Measurements from ENCODE around the gene MEGF9.

Gene MEGF9

DNA sequence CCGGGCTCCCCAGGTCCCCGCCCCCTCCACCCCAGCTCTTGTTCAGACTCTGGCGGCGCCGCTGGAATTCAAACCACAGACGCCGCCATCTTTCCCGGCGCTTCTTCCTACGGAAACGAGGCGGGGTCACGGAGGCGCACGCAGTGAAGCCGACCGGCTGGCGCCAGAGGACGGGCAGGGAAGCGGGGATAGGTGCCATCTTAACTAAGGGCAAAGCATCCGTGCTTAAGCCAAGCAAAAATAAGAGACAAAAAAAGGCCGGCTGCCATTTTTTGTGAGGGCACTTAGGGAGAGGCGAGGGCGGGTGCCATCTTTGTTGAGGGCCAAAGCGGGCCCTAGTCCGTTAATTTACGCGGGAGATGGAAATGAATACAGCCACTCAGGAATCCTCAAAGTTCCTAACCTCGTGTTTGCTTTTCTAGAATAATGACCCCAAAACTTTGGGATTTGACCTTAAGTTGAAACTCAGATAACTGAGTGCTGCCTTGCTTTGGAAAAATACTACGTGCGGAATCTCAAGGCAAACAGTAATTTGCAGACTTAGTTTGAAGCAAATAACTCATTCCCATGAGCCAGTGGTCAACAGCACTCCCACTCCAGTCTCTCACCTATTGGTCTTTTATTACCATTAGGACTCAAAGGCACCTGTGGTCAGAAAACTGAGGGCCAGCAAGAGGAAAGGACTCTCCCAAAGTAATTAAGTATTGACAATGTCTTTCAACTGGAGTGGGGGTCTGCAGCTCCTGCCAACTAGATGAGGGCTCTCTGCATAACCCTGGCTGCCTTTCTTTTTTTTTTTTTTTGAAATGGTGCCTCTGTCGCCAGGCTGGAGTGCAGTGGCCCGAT lies 134.0 kb downstream of the MEGF9 start, which contains the start of gene CDK5RAP2:
Gene CDK5RAP2 (minus strand): TSS at position 117 of the 846 bp plus-strand sequence. CDS start 189 bp downstream, outside the sequence.
- Histone ChIP-seq H3K79me2 (ENCODE audit: insufficient read depth, low read depth) (peaks cover 58% of the 10 kb centered on the region), H3K36me3 (ENCODE audit: insufficient read depth) (no peaks in the 10 kb centered on the region), H3K9ac (peak within 1 kb of the TSS; percentile 94), H2AFZ (ENCODE audit: low read depth) (peak within 1 kb of the TSS; percentile 96), H3K27ac (peak within 1 kb of the TSS; percentile 89), H4K20me1 (ENCODE audit: insufficient read depth) (no peaks in the 10 kb centered on the region), H3K4me2 (peak within 1 kb of the TSS; percentile 99), H3K4me1 (ENCODE audit: low read depth, poor library complexity, severe bottlenecking) (peaks cover 90% of the 10 kb centered on the region), H3K27me3 (ENCODE audit: insufficient read depth, low read depth) (no peaks in the 10 kb centered on the region), H3K4me3 (IDR thresholded peaks at IDR 0.05; ENCODE audit: insufficient read depth, low read depth, low read length) (no peak within 1 kb of the TSS)
- TF ChIP-seq, protein P1, sequence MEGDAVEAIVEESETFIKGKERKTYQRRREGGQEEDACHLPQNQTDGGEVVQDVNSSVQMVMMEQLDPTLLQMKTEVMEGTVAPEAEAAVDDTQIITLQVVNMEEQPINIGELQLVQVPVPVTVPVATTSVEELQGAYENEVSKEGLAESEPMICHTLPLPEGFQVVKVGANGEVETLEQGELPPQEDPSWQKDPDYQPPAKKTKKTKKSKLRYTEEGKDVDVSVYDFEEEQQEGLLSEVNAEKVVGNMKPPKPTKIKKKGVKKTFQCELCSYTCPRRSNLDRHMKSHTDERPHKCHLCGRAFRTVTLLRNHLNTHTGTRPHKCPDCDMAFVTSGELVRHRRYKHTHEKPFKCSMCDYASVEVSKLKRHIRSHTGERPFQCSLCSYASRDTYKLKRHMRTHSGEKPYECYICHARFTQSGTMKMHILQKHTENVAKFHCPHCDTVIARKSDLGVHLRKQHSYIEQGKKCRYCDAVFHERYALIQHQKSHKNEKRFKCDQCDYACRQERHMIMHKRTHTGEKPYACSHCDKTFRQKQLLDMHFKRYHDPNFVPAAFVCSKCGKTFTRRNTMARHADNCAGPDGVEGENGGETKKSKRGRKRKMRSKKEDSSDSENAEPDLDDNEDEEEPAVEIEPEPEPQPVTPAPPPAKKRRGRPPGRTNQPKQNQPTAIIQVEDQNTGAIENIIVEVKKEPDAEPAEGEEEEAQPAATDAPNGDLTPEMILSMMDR (conservative IDR thresholded peaks at IDR 0.05; ENCODE audit: low read depth, low read length): no peak

DNA sequence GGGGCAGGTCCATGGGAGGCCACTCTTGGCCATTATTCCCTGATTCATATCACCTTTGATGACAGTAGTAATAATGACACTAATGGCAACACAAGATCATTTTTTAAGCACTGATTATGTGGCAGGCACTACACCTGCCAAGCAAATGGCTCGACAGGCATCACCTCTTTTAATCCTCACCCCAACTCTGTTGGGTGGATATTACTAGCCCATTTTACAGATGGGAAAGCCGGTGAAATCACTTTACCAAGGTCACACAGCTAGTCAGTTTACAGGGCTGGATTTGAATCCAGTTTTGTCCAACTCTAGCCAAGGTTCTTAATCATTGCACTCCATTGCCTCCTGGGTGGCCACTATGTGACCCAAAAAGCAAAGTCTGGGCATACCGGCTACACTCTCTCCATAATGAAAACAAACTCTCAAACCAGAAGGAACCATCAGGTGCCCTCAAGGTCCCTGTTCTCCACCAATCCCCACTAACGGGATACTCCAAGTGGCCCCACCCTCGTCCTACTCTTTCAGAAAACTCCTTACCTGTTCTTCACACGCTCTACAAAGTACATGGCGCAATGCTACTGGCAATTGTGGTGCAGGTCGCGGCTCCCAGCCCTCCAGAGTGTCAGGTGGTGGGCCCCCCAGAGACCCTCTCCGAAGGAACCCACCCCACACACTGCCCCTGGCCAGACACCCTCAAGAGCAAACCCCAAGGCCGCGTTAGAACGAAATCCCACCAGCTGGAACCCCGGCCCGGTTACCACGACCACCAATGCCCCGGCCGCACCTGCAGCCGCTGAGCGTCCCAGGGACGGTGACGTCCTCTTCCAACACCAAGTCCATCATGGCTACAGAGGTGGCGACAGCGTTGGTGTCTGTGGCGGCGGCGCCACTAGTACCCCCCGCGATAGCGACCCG lies 134.9 kb downstream of the MEGF9 start:
- Histone ChIP-seq H3K79me2 (ENCODE audit: insufficient read depth, low read depth) (peaks cover 65% of the 10 kb centered on the region), H3K4me3 (IDR thresholded peaks at IDR 0.05; ENCODE audit: insufficient read depth, low read depth, low read length) (no peak overlapping the region), H3K36me3 (ENCODE audit: insufficient read depth) (no peaks in the 10 kb centered on the region), H3K9ac (peak overlapping the region; percentile 94), H2AFZ (ENCODE audit: low read depth) (peak overlapping the region; percentile 96; the same call in 1 of the 2 replicates), H3K4me2 (peak overlapping the region; percentile 99), H3K4me1 (ENCODE audit: low read depth, poor library complexity, severe bottlenecking) (peaks cover 90% of the 10 kb centered on the region), H3K27ac (peak overlapping the region; percentile 89), H4K20me1 (ENCODE audit: insufficient read depth) (no peaks in the 10 kb centered on the region), H3K27me3 (ENCODE audit: insufficient read depth, low read depth) (no peaks in the 10 kb centered on the region)
- TF ChIP-seq, protein P1 (conservative IDR thresholded peaks at IDR 0.05; ENCODE audit: low read depth, low read length): no peak

DNA sequence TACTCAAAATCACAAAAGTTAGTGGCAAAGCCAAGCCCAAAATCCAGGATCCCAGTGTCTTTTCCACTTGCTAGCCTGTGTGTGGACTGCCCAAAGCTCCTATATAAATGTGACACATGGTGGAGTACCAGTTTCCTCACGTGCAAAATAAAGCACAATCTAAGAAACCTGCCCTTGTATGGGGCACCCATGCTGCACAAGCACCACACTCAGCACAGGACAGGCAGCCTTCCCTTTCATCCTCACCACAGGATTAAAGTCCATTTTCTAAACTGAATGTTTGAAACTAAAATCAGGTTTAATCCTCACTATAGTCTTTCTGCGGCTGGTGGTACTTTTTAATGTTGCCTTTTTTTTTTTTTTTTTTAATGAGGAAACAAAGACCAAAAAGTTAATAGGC lies 139.8 kb downstream of the MEGF9 start:
- H3K36me3 ChIP-seq (ENCODE audit: insufficient read depth): no peaks in the 10 kb centered on the region; the same call in 1 of the 2 replicates
- H3K4me3 ChIP-seq (IDR thresholded peaks at IDR 0.05; ENCODE audit: insufficient read depth, low read depth, low read length): no peak overlapping the region
- peak overlapping the region; percentile 76 for H3K4me2 ChIP-seq
- H3K79me2 ChIP-seq (ENCODE audit: insufficient read depth, low read depth): peaks cover 83% of the 10 kb centered on the region
- no peaks in the 10 kb centered on the region for H3K27me3 ChIP-seq (ENCODE audit: insufficient read depth, low read depth)
- H3K27ac ChIP-seq: peak overlapping the region; percentile 82
- H2AFZ ChIP-seq (ENCODE audit: low read depth): no peak overlapping the region
- TF ChIP-seq, protein P1 (conservative IDR thresholded peaks at IDR 0.05; ENCODE audit: low read depth, low read length): no peak
- peaks cover 97% of the 10 kb centered on the region for H3K4me1 ChIP-seq (ENCODE audit: low read depth, poor library complexity, severe bottlenecking)
- no peaks in the 10 kb centered on the region for H4K20me1 ChIP-seq (ENCODE audit: insufficient read depth)
- H3K9ac ChIP-seq: peak overlapping the region; percentile 31

DNA sequence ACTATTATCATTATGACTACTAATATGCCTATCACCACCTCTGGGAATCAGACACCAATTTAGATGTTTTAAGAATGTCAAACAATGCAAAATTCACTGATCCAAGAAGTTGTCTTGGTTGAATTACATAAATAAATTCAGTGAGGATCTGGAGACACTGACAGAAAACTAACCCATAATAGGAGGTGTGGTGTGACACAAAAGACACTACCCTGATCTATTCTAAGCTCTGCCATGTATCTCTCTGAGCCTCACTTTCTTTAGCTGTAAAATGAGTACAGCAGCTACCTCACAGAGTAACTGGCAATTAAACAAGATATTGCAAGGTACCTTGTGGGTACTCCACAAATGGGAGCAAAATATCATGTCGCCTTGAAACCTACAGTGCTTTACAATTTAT lies 141.8 kb downstream of the MEGF9 start:
- TF ChIP-seq, protein P1 (conservative IDR thresholded peaks at IDR 0.05; ENCODE audit: low read depth, low read length): no peak
- no peaks in the 10 kb centered on the region for H4K20me1 ChIP-seq (ENCODE audit: insufficient read depth)
- peaks cover 76% of the 10 kb centered on the region for H3K79me2 ChIP-seq (ENCODE audit: insufficient read depth, low read depth)
- peaks cover 97% of the 10 kb centered on the region for H3K4me1 ChIP-seq (ENCODE audit: low read depth, poor library complexity, severe bottlenecking)
- H3K27me3 ChIP-seq (ENCODE audit: insufficient read depth, low read depth): no peaks in the 10 kb centered on the region
- no peak overlapping the region; the same call in 1 of the 2 replicates for H3K4me2 ChIP-seq
- no peak overlapping the region for H3K4me3 ChIP-seq (IDR thresholded peaks at IDR 0.05; ENCODE audit: insufficient read depth, low read depth, low read length)
- no peak overlapping the region for H2AFZ ChIP-seq (ENCODE audit: low read depth)
- no peak overlapping the region for H3K27ac ChIP-seq
- H3K36me3 ChIP-seq (ENCODE audit: insufficient read depth): no peaks in the 10 kb centered on the region; the same call in 1 of the 2 replicates
- H3K9ac ChIP-seq: no peak overlapping the region
